H9 (cell line): ENCODE measurements around the gene KRT8. TPM values are rescaled to one million over a fixed set of nuclear protein-coding genes. Genes with fewer than 3 reads are reported as not detected.

ENCODE experiments used
- DNase-seq: peaks from one replicate; pipeline ENCODE4 v3.0.0-alpha.2; 2017
- H2AFZ ChIP-seq: one replicate; pipeline ENCODE4 v1.6.1; 2013; ENCODE audit warnings: mild to moderate bottlenecking, low read length, control low read depth, moderate library complexity
- H2AK5ac ChIP-seq: 2 replicates; pipeline ENCODE4 v1.6.1; 2013; ENCODE audit warnings: low read length, control low read depth, mixed read lengths; ENCODE audit not compliant: insufficient read length
- H2BK120ac ChIP-seq: one replicate; pipeline ENCODE4 v1.6.1; 2013; ENCODE audit warnings: low read depth, mild to moderate bottlenecking, low read length, control low read depth, inconsistent platforms; ENCODE audit not compliant: poor library complexity, severe bottlenecking
- H2BK12ac ChIP-seq: 2 replicates; pipeline ENCODE4 v1.6.1; 2013; ENCODE audit warnings: low read length, control low read depth, mixed read lengths, low read depth; ENCODE audit not compliant: insufficient read length
- H2BK15ac ChIP-seq: 2 replicates; pipeline ENCODE4 v1.6.1; 2013; ENCODE audit warnings: low read depth, low read length, control low read depth
- H2BK20ac ChIP-seq: one replicate; pipeline ENCODE4 v1.6.1; 2013; ENCODE audit warnings: low read depth, mild to moderate bottlenecking, low read length, control low read depth, inconsistent platforms; ENCODE audit not compliant: poor library complexity, severe bottlenecking
- H2BK5ac ChIP-seq: 2 replicates; pipeline ENCODE4 v1.6.1; 2013; ENCODE audit warnings: low read length, control low read depth, mixed read lengths; ENCODE audit not compliant: insufficient read length
- H3K14ac ChIP-seq: 2 replicates; pipeline ENCODE4 v1.6.1; 2013; ENCODE audit warnings: low read length, control low read depth; ENCODE audit not compliant: insufficient read depth
- H3K18ac ChIP-seq: 2 replicates; pipeline ENCODE4 v1.6.1; 2013; ENCODE audit warnings: low read depth, mild to moderate bottlenecking, mixed read lengths, low read length, control low read depth; ENCODE audit not compliant: insufficient read length
- H3K23ac ChIP-seq: 2 replicates; pipeline ENCODE4 v1.6.1; 2013; ENCODE audit warnings: low read length, control low read depth, mixed read lengths, low read depth; ENCODE audit not compliant: insufficient read length
- H3K23me2 ChIP-seq: 2 replicates; pipeline ENCODE4 v1.6.1; 2013; ENCODE audit warnings: low read depth, mild to moderate bottlenecking, mixed read lengths, low read length, control low read depth; ENCODE audit not compliant: insufficient read length, poor library complexity, severe bottlenecking
- H3K27ac ChIP-seq: 2 replicates; pipeline ENCODE4 v1.5.1; 2013; ENCODE audit warnings: low read length, control low read depth, mixed read lengths, low read depth; ENCODE audit not compliant: insufficient read length
- H3K27me3 ChIP-seq: 2 replicates; pipeline ENCODE4 v1.6.1; 2013; ENCODE audit warnings: low read length, control low read depth, inconsistent platforms; ENCODE audit not compliant: insufficient read depth
- H3K4ac ChIP-seq: 2 replicates; pipeline ENCODE4 v1.6.1; 2013; ENCODE audit warnings: low read depth, mild to moderate bottlenecking, control low read depth, inconsistent platforms, low read length, moderate library complexity
- H3K4me1 ChIP-seq: 2 replicates; pipeline ENCODE4 v1.6.1; 2013; ENCODE audit warnings: low read length, control low read depth, inconsistent platforms; ENCODE audit not compliant: insufficient read depth
- H3K4me2 ChIP-seq: 2 replicates; pipeline ENCODE4 v1.6.1; 2013; ENCODE audit warnings: low read length, control low read depth, mixed read lengths; ENCODE audit not compliant: insufficient read length, insufficient read depth
- H3K56ac ChIP-seq: 2 replicates; pipeline ENCODE4 v1.6.1; 2013; ENCODE audit warnings: low read depth, mild to moderate bottlenecking, mixed read lengths, low read length, control low read depth; ENCODE audit not compliant: insufficient read length
- H3K79me1 ChIP-seq: 2 replicates; pipeline ENCODE4 v1.6.1; 2013; ENCODE audit warnings: low read depth, mild to moderate bottlenecking, moderate library complexity, low read length, control low read depth, inconsistent platforms; ENCODE audit not compliant: insufficient read depth, poor library complexity, severe bottlenecking
- H3K79me2 ChIP-seq: 2 replicates; pipeline ENCODE4 v1.6.1; 2013; ENCODE audit warnings: low read length, control low read depth, inconsistent platforms; ENCODE audit not compliant: insufficient read depth
- H3K9ac ChIP-seq: 2 replicates; pipeline ENCODE4 v1.6.1; 2013; ENCODE audit warnings: low read length, control low read depth, mixed read lengths; ENCODE audit not compliant: insufficient read length; ENCODE audit errors: extremely low read depth
- H3K9me3 ChIP-seq: one replicate; pipeline ENCODE4 v1.6.1; 2013; ENCODE audit warnings: low read depth, low read length, inconsistent platforms; ENCODE audit not compliant: control insufficient read depth
- H3T11ph ChIP-seq: one replicate; pipeline ENCODE4 v1.6.1; 2013; ENCODE audit warnings: mild to moderate bottlenecking, low read length, control low read depth, inconsistent platforms
- H4K20me1 ChIP-seq: one replicate; pipeline ENCODE4 v1.6.1; 2013; ENCODE audit not compliant: control insufficient read depth, insufficient read length, insufficient read depth
- H4K5ac ChIP-seq: 2 replicates; pipeline ENCODE4 v1.6.1; 2013; ENCODE audit warnings: low read depth, mild to moderate bottlenecking, mixed read lengths, low read length, control low read depth; ENCODE audit not compliant: insufficient read length
- H4K8ac ChIP-seq: replicated peaks from 2 replicates; pipeline ENCODE4 v1.6.1; 2013; ENCODE audit warnings: low read length, control low read depth, mixed read lengths, low read depth; ENCODE audit not compliant: insufficient read length
- H4K91ac ChIP-seq: 2 replicates; pipeline ENCODE4 v1.6.1; 2013; ENCODE audit warnings: low read depth, mild to moderate bottlenecking, moderate library complexity, mixed read lengths, low read length, control low read depth; ENCODE audit not compliant: insufficient read length
- H3K27ac Mint-ChIP-seq, 3 experiments: 2 replicates in 2 of 3; 3 replicates in 1 of 3; pipeline ENCODE4 v1.8.0; 2020 to 2021; ENCODE audit warnings: mixed read lengths in 3 of 3, mild to moderate bottlenecking in 1 of 3, moderate library complexity in 1 of 3
- H3K27me3 Mint-ChIP-seq: 2 replicates; pipeline ENCODE4 v1.8.0; 2021; ENCODE audit warnings: low read depth, mild to moderate bottlenecking, moderate library complexity, mixed read lengths
- H3K36me3 Mint-ChIP-seq, 3 experiments: 2 replicates in 2 of 3; 3 replicates in 1 of 3; pipeline ENCODE4 v1.8.0; 2020 to 2021; ENCODE audit warnings: low read depth in 3 of 3, mixed read lengths in 3 of 3; ENCODE audit not compliant: insufficient read depth in 1 of 3
- H3K4me1 Mint-ChIP-seq, 2 experiments: 2 replicates each; pipeline ENCODE4 v1.8.0; 2020; ENCODE audit warnings: mixed read lengths in 2 of 2
- H3K4me3 Mint-ChIP-seq, 2 experiments: 2 replicates in 1 of 2; 3 replicates in 1 of 2; pipeline ENCODE4 v1.8.0; 2020 to 2021; ENCODE audit warnings: mild to moderate bottlenecking in 2 of 2, mixed read lengths in 2 of 2, moderate library complexity in 1 of 2
- H3K9me3 Mint-ChIP-seq, 2 experiments: 2 replicates in 1 of 2; 3 replicates in 1 of 2; pipeline ENCODE4 v1.8.0; 2020; ENCODE audit warnings: mild to moderate bottlenecking in 2 of 2, mixed read lengths in 2 of 2, moderate library complexity in 1 of 2
- CTCF ChIP-seq: fragments of 200-600 bp; sonication (generic); conservative IDR thresholded peaks from 3 replicates; pipeline ENCODE4 v1.8.0; 2021; ENCODE audit warnings: antibody characterized with exemption, mild to moderate bottlenecking
- WGBS: extraction: QIAGEN DNeasy Blood & Tissue Kit; methylation state at CpG from one replicate; pipeline ENCODE4 v1.1.7; 2013; ENCODE audit warnings: missing lambda C conversion rate, low lambda C conversion rate, mixed read lengths; ENCODE audit not compliant: insufficient read length; ENCODE audit errors: extremely low coverage; 5-methylcytosine and 5-hydroxymethylcytosine counted together
- total RNA-seq: library from RNA; stranded (reverse); gene quantifications from 2 replicates; pipeline ENCODE4 v1.2.1, GENCODE V29; 2021

KRT8 gene
- total RNA-seq, 1 experiment from 2014 or later: 244 TPM

GRCh38 chr12:52872644-52873389 lies 32.1 kb downstream of the KRT8 start:
- H3K56ac ChIP-seq: no peak overlapping the region
- H3K14ac ChIP-seq: no peak overlapping the region
- no peak overlapping the region for H2AK5ac ChIP-seq
- no peak overlapping the region for H3K9ac ChIP-seq
- H3K4me2 ChIP-seq: no peak overlapping the region
- Mint-ChIP-seq H3K36me3 (no peaks in the 10 kb centered on the region), H3K4me3 (no peak overlapping the region; a peak in 1 of 5 replicates), H3K9me3 (no peaks in the 10 kb centered on the region), H3K27ac (no peak overlapping the region), H3K4me1 (peaks cover 10 to 20% of the 10 kb centered on the region in 2 experiments), H3K27me3 (peaks cover 51% of the 10 kb centered on the region)
- H2BK12ac ChIP-seq: no peak overlapping the region
- no peak for TF ChIP-seq CTCF
- no peak overlapping the region for H2BK20ac ChIP-seq
- no peaks in the 10 kb centered on the region; the same call in 1 of the 2 replicates for H3K27me3 ChIP-seq
- no peak overlapping the region for H4K8ac ChIP-seq
- no peaks in the 10 kb centered on the region for H3K4me1 ChIP-seq
- no CpG with 5 or more reads among the region's 13 CpGs for WGBS
- H3K9me3 ChIP-seq: no peaks in the 10 kb centered on the region
- H3K18ac ChIP-seq: no peak overlapping the region
- H3K23ac ChIP-seq: no peak overlapping the region
- no peak overlapping the region for H2BK120ac ChIP-seq
- H3T11ph ChIP-seq: no peak overlapping the region
- H2AFZ ChIP-seq: no peak overlapping the region
- H3K79me1 ChIP-seq: no peaks in the 10 kb centered on the region
- H3K27ac ChIP-seq: no peak overlapping the region
- no peak overlapping the region for H4K91ac ChIP-seq
- H4K5ac ChIP-seq: no peak overlapping the region
- H3K23me2 ChIP-seq: peaks cover 3% of the 10 kb centered on the region
- no peaks in the 10 kb centered on the region for H4K20me1 ChIP-seq
- no peak overlapping the region for H2BK5ac ChIP-seq
- no peak for DNase-seq
- no peaks in the 10 kb centered on the region for H3K79me2 ChIP-seq
- H2BK15ac ChIP-seq: no peak overlapping the region
- no peak overlapping the region for H3K4ac ChIP-seq
